Measurements from ENCODE around the gene MRPL27. TPM values are rescaled to one million over a fixed set of nuclear protein-coding genes. Genes with fewer than 3 reads are reported as not detected.

Gene MRPL27
- total and polyA plus RNA-seq, 8 donors, result 52.5 to 60.1 (median 54.9) TPM

- DNase-seq (peak in 1 of 4 donors; percentile 17), ATAC-seq (no peak)
- peaks cover 5 to 6% of the 10 kb centered on the region in 2 donors for H3K4me1 ChIP-seq
- H3K27me3 ChIP-seq, result no peaks in the 10 kb centered on the region
- peaks cover 0 to 62% of the 10 kb centered on the region in 2 donors for H3K36me3 ChIP-seq
- H3K9me3 ChIP-seq, result no peaks in the 10 kb centered on the region
- H3K4me3 ChIP-seq, result no peak overlapping the region
- TF ChIP-seq, protein P1, sequence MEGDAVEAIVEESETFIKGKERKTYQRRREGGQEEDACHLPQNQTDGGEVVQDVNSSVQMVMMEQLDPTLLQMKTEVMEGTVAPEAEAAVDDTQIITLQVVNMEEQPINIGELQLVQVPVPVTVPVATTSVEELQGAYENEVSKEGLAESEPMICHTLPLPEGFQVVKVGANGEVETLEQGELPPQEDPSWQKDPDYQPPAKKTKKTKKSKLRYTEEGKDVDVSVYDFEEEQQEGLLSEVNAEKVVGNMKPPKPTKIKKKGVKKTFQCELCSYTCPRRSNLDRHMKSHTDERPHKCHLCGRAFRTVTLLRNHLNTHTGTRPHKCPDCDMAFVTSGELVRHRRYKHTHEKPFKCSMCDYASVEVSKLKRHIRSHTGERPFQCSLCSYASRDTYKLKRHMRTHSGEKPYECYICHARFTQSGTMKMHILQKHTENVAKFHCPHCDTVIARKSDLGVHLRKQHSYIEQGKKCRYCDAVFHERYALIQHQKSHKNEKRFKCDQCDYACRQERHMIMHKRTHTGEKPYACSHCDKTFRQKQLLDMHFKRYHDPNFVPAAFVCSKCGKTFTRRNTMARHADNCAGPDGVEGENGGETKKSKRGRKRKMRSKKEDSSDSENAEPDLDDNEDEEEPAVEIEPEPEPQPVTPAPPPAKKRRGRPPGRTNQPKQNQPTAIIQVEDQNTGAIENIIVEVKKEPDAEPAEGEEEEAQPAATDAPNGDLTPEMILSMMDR (IDR thresholded peaks at IDR 0.05), result no peak
- no peak overlapping the region for H3K27ac ChIP-seq
- intact Hi-C loops (cut with DNase I), result no loop called here
These were observed 7.2 kb downstream of the MRPL27 start for GRCh38 chr17:50365649-50366393.

DNA sequence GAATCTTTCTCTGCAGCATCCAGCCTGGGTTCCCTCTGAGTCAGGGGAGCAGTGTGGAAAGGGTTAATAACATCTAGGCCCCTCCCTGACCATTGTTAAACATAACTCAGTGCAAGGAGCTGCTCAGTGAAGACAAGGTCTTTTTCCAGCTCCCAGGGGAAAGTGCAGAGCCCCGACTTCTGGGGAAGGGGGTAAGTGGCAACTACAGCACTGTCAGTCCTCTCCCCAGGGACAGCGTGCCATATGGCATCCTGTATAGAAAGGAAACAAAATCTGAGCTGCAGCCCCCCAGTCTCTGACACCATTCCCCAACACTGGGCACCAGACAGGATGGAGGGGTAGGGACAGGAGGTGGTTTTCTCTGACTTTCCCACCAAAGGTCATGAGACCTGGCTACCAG lies 7.8 kb downstream of the MRPL27 start:
- Histone ChIP-seq H3K27me3 (no peaks in the 10 kb centered on the region), H3K4me1 (peaks cover 5 to 6% of the 10 kb centered on the region in 2 donors), H3K27ac (no peak overlapping the region), H3K36me3 (peaks cover 0 to 63% of the 10 kb centered on the region in 2 donors), H3K9me3 (no peaks in the 10 kb centered on the region), H3K4me3 (no peak overlapping the region)
- TF ChIP-seq, protein P1 (IDR thresholded peaks at IDR 0.05), result no peak
- no peak for ATAC-seq
- DNase-seq, result peak in 1 of 4 donors; percentile 2
- intact Hi-C loops (cut with DNase I), result no loop called here

DNA sequence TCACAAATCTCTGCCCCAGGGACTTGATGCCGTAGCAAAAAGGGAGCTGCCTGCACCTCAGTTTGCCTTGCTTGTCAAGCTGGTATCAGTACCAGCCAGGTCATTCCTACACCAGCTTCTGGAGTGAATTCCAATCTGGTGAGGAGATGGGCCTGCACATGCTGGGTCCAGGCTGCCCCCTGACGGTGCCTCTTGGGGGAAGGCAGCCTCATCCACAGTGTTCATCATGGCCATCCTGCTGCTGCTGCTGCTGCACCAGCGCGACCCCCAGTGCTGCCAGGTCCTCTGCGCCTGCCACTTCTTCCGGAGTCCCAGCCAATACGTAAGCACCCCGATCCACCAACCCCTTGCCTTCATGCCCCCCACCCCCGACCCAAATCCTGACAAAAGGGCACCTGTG lies 8.3 kb downstream of the MRPL27 start:
- peak in 1 of 4 donors; percentile 27 for DNase-seq
- TF ChIP-seq, protein P1 (IDR thresholded peaks at IDR 0.05), result no peak
- intact Hi-C loops (cut with DNase I), result no loop called here
- H3K27me3 ChIP-seq, result no peaks in the 10 kb centered on the region
- H3K36me3 ChIP-seq, result peaks cover 0 to 63% of the 10 kb centered on the region in 2 donors
- no peak overlapping the region for H3K4me3 ChIP-seq
- no peaks in the 10 kb centered on the region for H3K9me3 ChIP-seq
- peaks cover 5 to 6% of the 10 kb centered on the region in 2 donors for H3K4me1 ChIP-seq
- no peak overlapping the region for H3K27ac ChIP-seq
- no peak for ATAC-seq

GRCh38 chr17:50364061-50364458 lies 8.9 kb downstream of the MRPL27 start:
- intact Hi-C loops (cut with DNase I), result no loop called here
- DNase-seq, result peak in 1 of 4 donors; percentile 24
- H3K27me3 ChIP-seq, result no peaks in the 10 kb centered on the region

More at GRCh38 chr17:50364061-50364458, 8.9 kb downstream of the MRPL27 start:
- Histone ChIP-seq H3K4me1 (peaks cover 5 to 6% of the 10 kb centered on the region in 2 donors), H3K9me3 (no peaks in the 10 kb centered on the region), H3K36me3 (peaks cover 0 to 63% of the 10 kb centered on the region in 2 donors), H3K4me3 (no peak overlapping the region), H3K27ac (no peak overlapping the region)
- no peak for ATAC-seq
- TF ChIP-seq, protein P1 (IDR thresholded peaks at IDR 0.05), result no peak
